GM10248 (cell line): ENCODE measurements around the gene PRKN.

Experiments
- CTCF ChIA-PET: fragments of 300-600 bp; sonication (Branson Sonifier 250); formaldehyde crosslinking; extraction: SDS; loops from one replicate; lab custom pipeline; 2021; ENCODE audit warnings: antibody characterized with exemption; lab: Yijun Ruan, JAX
- POLR2A ChIA-PET: fragments of 350-650 bp; sonication (Branson Sonifier 250); formaldehyde crosslinking; extraction: SDS; loops from one replicate; lab custom pipeline; 2020; ENCODE audit warnings: antibody characterized with exemption; lab: Yijun Ruan, JAX
- DNase-seq: peaks from one replicate; pipeline ENCODE4 v3.0.0; 2012; ENCODE audit errors: extremely low spot score
- CTCF ChIP-seq: IDR thresholded peaks from 2 replicates; pipeline ENCODE4 v1.5.1; 2012; ENCODE audit warnings: mild to moderate bottlenecking, low read depth; ENCODE audit errors: extremely low read depth, missing control alignments, control extremely low read depth

The PRKN gene

DNA sequence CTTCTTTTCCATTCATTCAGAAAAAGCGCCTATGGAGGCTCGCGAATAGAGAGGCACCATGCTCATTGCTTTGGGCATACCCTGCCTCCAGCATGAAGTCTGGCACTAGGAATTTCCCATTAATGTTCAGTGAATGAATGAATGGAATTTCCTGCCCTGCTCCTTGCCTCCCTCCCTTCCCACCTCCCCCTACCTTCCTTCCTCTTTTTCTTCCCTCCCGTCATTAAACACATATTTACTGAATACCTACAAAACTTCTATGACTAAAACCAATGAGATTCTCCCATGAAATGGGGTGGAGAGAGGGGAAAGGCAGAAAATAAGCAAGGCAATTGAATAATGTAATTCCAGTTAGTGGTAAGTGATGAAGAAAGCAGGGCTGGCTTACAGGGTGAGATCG lies 1239.9 kb downstream of the PRKN start:
- TF ChIP-seq CTCF: no peak
- ChIA-PET CTCF (no interaction called here), POLR2A (no interaction called here)
- DNase-seq: no peak

- TF ChIP-seq CTCF: no peak
- DNase-seq: no peak
- CTCF ChIA-PET: interaction anchor here (0.8 kb wide), 1 partner anchor 10 kb away, joined by 3 read pairs; no protein-coding TSS in a partner anchor
- POLR2A ChIA-PET: no interaction called here
Measured at GRCh38 chr6:161487217-161487531, 1240.4 kb downstream of the PRKN start.

GRCh38 chr6:161486361-161487216 lies 1241.0 kb downstream of the PRKN start:
- TF ChIP-seq CTCF: no peak
- POLR2A ChIA-PET: no interaction called here

GRCh38 chr6:161482517-161482858 lies 1245.1 kb downstream of the PRKN start:
- ChIA-PET CTCF (interaction anchor here (0.7 to 1.1 kb wide), 3 partner anchors 18 to 43 kb away, joined by 3 read pairs; no protein-coding TSS in a partner anchor), POLR2A (no interaction called here)
- TF ChIP-seq CTCF: no peak
- no peak for DNase-seq

More at GRCh38 chr6:161486361-161487216, 1241.0 kb downstream of the PRKN start:
- DNase-seq: no peak
- CTCF ChIA-PET: interaction anchor here (0.8 to 1.5 kb wide), 2 partner anchors 9 to 35 kb away, joined by 3 read pairs; no protein-coding TSS in a partner anchor

GRCh38 chr6:161481786-161482516 lies 1245.6 kb downstream of the PRKN start:
- TF ChIP-seq CTCF: no peak
- DNase-seq: no peak
- ChIA-PET POLR2A (no interaction called here), CTCF (interaction anchor here (0.9 kb wide), 1 partner anchor 20 kb away, joined by 3 read pairs; no protein-coding TSS in a partner anchor)

GRCh38 chr6:161480421-161481155 lies 1247.0 kb downstream of the PRKN start:
- ChIA-PET POLR2A (no interaction called here), CTCF (no interaction called here)
- no peak for TF ChIP-seq CTCF
- DNase-seq: no peak
